ENCODE data around the gene KCNG2. TPM values are rescaled to one million over a fixed set of nuclear protein-coding genes. Genes with fewer than 3 reads are reported as not detected.

The KCNG2 gene
- total and polyA plus RNA-seq, 9 of the 15 experiments (the other 6 are each of a cell fraction or from before 2014, with no cell fraction given), result not detected

GRCh38 chr18:79896738-79897137 is 99.0 kb downstream of the KCNG2 start:
- H3K4me2 ChIP-seq (ENCODE audit: insufficient read depth, low read length), result no peak overlapping the region
- ATAC-seq (no peak), DNase-seq (ENCODE audit: extremely low read depth in 1 of 4, low spot score in 3 of 4) (no peak), FAIRE-seq (no peak)
- intact Hi-C loops (cut with micrococcal nuclease) (no loop called here), in situ Hi-C loops (cut with MboI) (no loop called here)
- H3K79me2 ChIP-seq (ENCODE audit: control insufficient read depth, insufficient read depth, low read length), result no peaks in the 10 kb centered on the region
- ChIA-PET CTCF (ENCODE audit: low intra/inter-chr PET ratio) (no interaction called here), POLR2A (no interaction called here)
- no peak overlapping the region for H3K27ac ChIP-seq (ENCODE audit: extremely low read depth, low read depth, low read length)
- no peaks in the 10 kb centered on the region for H3K9me1 ChIP-seq (ENCODE audit: control insufficient read depth, insufficient read depth, low read length)
- TF ChIP-seq EP300 (IDR thresholded peaks at IDR 0.05; ENCODE audit: low read length) (no peak), SLC30A9 (CRISPR knock-in tag; IDR thresholded peaks at IDR 0.05) (no peak), HEY1 (CRISPR knock-in tag; IDR thresholded peaks at IDR 0.05; ENCODE audit: borderline replicate concordance) (no peak), DEAF1 (CRISPR knock-in tag; IDR thresholded peaks at IDR 0.05) (no peak), LARP7 (IDR thresholded peaks at IDR 0.05) (no peak), ZNF699 (CRISPR knock-in tag; IDR thresholded peaks at IDR 0.05; ENCODE audit: insufficient replicate concordance) (no peak), HMG20B (CRISPR knock-in tag; IDR thresholded peaks at IDR 0.05) (no peak), HSF4 (CRISPR knock-in tag; IDR thresholded peaks at IDR 0.05; ENCODE audit: borderline replicate concordance) (no peak), MAFF (IDR thresholded peaks at IDR 0.05; ENCODE audit: low read length) (no peak), CBFB (CRISPR knock-in tag; IDR thresholded peaks at IDR 0.05) (no peak), ZBTB7A (IDR thresholded peaks at IDR 0.05; ENCODE audit: borderline replicate concordance, control insufficient read depth, low read depth, low read length) (no peak), GATA2 (CRISPR knock-in tag; IDR thresholded peaks at IDR 0.05) (no peak), JUN (IDR thresholded peaks at IDR 0.05; ENCODE audit: borderline replicate concordance, low read depth, low read length) (no peak), JUN (CRISPR knock-in tag; IDR thresholded peaks at IDR 0.05; ENCODE audit: borderline replicate concordance) (no peak), SMARCA4 (IDR thresholded peaks at IDR 0.05) (no peak), ATF7 (IDR thresholded peaks at IDR 0.05) (no peak), ZNF785 (CRISPR knock-in tag; IDR thresholded peaks at IDR 0.05) (no peak), ZNF764 (CRISPR knock-in tag; IDR thresholded peaks at IDR 0.05; ENCODE audit: low read depth) (no peak)
- WGBS (ENCODE audit: insufficient coverage, low coverage, missing lambda C conversion rate), result 65% methylated on average over 3 of the region's 3 CpGs
- no peaks in the 10 kb centered on the region for H4K20me1 ChIP-seq (replicated peaks; ENCODE audit: control insufficient read depth, insufficient read depth, low read length)
- no peaks in the 10 kb centered on the region for H3K36me3 ChIP-seq (ENCODE audit: control insufficient read depth, insufficient read depth, low read length)
- no peaks in the 10 kb centered on the region for H3K4me1 ChIP-seq (replicated peaks in 1 of 2; ENCODE audit: control insufficient read depth in 2 of 2, insufficient read depth in 2 of 2, low read length in 2 of 2)
- BruUV-seq (replicated peaks), result no TSS peak
- H3K9me3 ChIP-seq (replicated peaks; ENCODE audit: control insufficient read depth, insufficient read depth, low read depth, low read length), result peaks cover 2% of the 10 kb centered on the region
- no peak overlapping the region for H2AFZ ChIP-seq (ENCODE audit: low read depth, low read length)
- H3K27me3 ChIP-seq (ENCODE audit: control insufficient read depth in 2 of 2, insufficient read depth in 2 of 2, low read length in 2 of 2), result no peaks in the 10 kb centered on the region
- H3K9ac ChIP-seq (ENCODE audit: insufficient read depth in 1 of 2, low read depth in 2 of 2, low read length in 2 of 2), result no peak overlapping the region
- no peak overlapping the region for H3K4me3 ChIP-seq

Measured in K562 (cell line).